GM23248 (cell line): ENCODE measurements around the gene TRDMT1.

Experiments used
- EZH2 ChIP-seq: fragments of 200-600 bp; sonication (generic); IDR thresholded peaks from 2 replicates; pipeline ENCODE4 v1.6.1; 2018; ENCODE audit warnings: antibody characterized with exemption, mild to moderate bottlenecking; ENCODE audit not compliant: insufficient read depth, poor library complexity, severe bottlenecking
- EZH2phosphoT487 ChIP-seq: fragments of 200-600 bp; sonication (generic); IDR thresholded peaks from 2 replicates; pipeline ENCODE4 v1.6.1; 2018; ENCODE audit warnings: antibody characterized with exemption, moderate library complexity, mild to moderate bottlenecking, low read depth; ENCODE audit not compliant: insufficient read depth

GRCh38 chr10:17155826-17156225, 45.6 kb downstream of the TRDMT1 start:
- TF ChIP-seq EZH2phosphoT487 (no peak), EZH2 (no peak)
